Smooth muscle cell of trachea (primary cell): ENCODE results near the gene SMIM8. TPM values are rescaled to one million over a fixed set of nuclear protein-coding genes. Genes with fewer than 3 reads are reported as not detected.

Experiments used
- total RNA-seq: library from RNA; depleted of rRNA; stranded (reverse); fragments of >200 nt; gene quantifications from 2 replicates; pipeline ENCODE4 v1.2.1, GENCODE V29; 2014

SMIM8 gene, protein sequence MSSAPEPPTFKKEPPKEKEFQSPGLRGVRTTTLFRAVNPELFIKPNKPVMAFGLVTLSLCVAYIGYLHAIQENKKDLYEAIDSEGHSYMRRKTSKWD
- 4.5 and 9.7 TPM in 2 replicates for total RNA-seq

GRCh38 chr6:87322304-87323212, at the start of gene SMIM8:
Gene SMIM8 (plus strand): TSS chr6:87322588. CDS start chr6:87337032, 14,444 bp downstream.

GRCh38 chr6:87344731-87345130, 22.3 kb downstream of the SMIM8 start, which contains the start of gene C6orf163:
Gene C6orf163 (plus strand): TSS chr6:87344813. CDS start chr6:87345100, 287 bp downstream.

Other genes starting within 250 kb of the SMIM8 start
- not detected in 2 replicates for gene CGA, start 227.5 kb upstream of the SMIM8 start, total RNA-seq
- 30.1 and 34.9 TPM in 2 replicates for gene ZNF292, start 167.0 kb upstream of the SMIM8 start, total RNA-seq
- not detected in 2 replicates for gene GJB7, start 6.7 kb downstream of the SMIM8 start, total RNA-seq
- gene C6orf163, start 22.2 kb downstream of the SMIM8 start, total RNA-seq = 2.2 and 2.5 TPM in 2 replicates
- 0.44 and 0.50 TPM in 2 replicates for gene CFAP206, start 85.4 kb downstream of the SMIM8 start, total RNA-seq
- 20.7 and 24.6 TPM in 2 replicates for gene SLC35A1, start 150.4 kb downstream of the SMIM8 start, total RNA-seq